HCEC 1CT (cell line): ENCODE results near the gene ADNP.
"Not testable (repeated sequence)": the region's sequence is repeated elsewhere in the genome, so short reads cannot be mapped to it uniquely, and the experiment has no call there.

ENCODE experiments used
- DNase-seq: peaks from one replicate; pipeline ENCODE4 v3.0.0-alpha.2; 2017

Gene ADNP

DNA sequence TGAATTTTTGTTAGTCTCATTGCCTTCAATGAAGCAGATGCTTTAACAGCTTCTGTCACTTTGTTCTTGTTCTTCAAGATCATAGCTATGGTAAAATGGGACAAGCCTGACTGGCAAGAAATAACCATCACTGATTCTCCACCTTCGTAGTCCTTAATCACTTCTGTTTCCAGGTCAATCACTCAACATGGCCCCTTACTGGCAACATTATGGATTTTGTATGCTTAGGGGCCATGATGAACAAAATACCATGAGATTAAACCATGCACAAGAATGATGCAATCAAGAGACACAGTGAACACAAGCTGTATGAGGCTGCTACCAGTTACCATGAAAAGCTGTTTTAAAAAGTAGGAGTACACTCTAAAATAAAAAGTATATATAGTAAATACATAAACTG, 32.8 kb downstream of the ADNP start:
- no peak for DNase-seq

DNA sequence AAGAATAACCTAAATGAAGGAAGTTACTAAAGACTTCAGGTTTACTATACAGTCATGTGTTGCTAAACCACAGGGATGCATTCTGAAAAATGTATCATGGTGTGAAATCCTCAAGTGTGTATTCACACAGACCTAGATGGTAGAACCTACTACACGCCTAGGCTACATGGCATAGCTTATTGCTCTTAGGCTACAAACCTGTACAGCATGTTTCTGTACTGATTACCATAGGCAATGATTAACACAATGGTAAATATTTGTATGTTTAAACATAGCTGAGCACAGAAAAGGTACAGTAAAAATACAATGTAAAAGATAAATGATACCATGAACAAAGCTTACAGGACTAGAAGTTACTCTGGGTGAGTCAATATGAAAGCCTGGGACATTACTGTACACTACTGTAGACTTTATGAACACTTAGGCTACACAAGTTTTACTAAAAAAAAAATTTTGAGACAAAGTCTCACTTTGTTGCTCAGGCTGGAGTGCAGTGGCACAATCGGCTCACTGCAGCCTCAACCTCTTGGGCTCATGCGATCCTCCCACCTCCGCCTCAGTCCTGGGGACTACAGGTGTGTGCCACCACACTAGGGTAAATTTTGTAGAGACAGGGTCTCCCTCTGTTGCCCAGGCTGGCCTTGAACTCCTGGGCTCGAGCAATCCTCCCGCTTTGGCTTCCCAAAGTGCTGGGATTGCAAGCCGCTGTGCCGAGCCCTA, 36.0 kb downstream of the ADNP start:
- no peak for DNase-seq

DNA sequence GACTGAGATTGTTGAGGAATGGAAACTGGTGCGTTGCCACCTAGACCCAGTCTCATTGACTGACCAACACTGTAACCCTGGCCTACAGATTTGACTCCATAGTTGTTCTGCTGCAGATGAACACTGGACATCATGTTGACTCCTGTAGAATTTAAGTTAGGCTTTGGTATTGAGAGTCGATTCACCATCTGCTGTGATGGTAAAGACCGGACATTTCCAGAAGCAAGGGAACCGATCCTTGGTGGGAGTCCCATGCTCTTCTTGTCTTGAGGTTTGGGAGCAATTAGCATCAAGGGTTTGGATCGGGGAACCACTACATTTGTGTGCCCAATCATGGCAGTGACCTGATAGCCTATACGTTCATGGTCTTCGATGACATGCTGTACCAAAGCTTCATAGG, 37.6 kb downstream of the ADNP start:
- DNase-seq: no peak

DNA sequence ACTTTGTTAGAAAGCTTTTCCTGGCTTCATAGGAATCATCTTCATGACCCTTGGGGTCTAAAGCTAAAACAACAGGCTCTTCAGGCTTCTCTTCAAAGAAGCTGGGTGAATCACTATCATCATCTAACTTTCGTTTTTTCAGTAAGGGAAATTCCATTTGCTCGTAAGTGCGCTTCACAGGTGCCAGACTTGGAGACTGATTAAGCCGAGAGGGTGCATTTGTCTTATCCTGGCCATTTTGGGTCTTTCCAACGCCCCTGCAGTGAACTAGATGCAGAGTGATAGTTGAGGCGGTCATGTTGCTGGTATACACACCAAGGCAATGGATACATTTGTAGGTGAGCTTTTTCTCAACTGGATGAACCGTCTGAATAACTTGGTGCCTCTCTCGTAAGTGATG, 38.8 kb downstream of the ADNP start:
- DNase-seq: no peak

DNA sequence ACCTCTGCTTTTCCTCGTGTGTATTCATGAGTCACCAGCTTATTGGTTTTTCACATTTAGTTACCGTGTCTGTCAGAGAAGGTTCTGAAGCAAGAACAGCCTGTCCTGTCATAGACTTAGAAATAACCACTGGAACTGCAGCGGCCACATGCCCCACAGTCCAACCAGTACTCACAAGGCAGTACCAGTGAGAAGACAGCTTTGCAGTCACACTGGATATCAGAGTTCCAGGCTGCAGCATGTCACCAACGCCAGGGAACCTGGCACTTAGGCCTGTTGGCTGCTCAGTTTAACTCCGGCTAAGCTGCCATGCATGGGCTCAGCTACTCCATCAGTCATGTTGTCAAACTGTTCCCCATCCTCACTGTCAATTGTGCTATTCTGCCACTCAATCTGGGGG, 40.1 kb downstream of the ADNP start:
- DNase-seq: no peak

DNA sequence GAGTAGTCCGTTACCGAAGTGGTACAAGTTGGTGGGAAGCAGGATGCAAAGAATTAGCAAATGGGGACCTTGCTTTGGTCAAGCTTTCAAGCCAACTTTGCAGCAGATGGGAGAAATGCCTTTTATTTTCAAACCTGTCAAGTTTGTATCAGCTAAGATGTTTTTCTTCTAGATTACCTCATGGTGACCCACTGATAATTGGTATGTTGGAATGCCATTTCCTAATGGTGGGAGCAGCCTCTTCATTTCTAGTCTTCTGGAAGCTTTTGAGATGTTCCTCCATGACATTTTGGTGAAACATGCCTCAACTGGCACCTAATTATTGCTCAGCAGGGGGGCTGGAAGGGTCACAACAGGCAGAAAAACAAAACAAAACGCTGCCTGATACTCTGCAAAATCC, 43.7 kb downstream of the ADNP start:
- no peak for DNase-seq

DNA sequence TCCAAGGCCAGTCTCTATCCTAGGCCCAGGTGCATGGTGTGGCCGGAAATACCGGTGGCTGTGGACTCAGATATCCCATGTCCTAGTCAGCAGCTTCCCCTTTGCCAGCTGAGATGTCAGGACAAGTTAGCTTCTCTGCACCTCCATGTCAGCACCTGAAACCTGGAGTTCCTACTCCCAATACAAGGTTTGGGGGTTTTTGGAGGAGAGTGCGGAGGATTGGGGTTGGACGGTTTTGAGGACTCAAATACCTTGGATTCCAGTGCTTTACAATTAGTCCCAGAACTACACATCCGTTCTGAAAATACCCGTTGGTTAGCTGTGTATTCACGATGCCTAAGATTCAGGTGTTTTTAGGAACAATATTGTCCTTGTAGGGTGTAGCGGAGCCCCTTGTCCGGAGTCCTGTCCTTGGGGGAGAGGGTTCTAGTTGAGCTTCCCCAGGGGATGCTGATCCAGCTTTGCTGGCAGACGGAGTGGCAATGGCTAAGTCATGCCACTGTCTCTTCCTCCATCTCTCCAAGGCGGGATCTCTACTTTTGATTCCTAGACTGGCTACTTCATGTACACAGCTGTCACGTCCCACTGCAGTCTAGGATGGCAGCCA, 45.0 kb downstream of the ADNP start:
- DNase-seq: no peak

DNA sequence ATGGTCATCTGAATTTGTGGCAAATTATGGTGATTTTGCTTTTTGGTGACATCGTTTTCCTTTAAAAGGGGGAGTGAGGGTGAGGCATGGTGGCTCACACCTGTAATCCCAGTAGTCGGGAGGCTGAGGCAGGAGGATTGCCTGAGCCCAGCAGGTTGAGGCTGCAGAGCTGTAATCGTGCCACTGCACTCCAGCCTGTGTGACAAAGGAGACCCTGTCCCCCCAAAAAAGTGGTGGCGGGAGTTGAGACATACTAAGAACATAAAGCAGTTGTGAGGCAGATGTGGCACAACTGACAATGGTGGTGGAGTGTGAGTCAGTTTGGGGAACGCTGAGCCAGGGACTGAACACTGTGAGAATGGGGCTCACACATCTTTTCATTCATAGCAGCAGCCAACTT, 45.5 kb downstream of the ADNP start:
- no peak for DNase-seq

DNA sequence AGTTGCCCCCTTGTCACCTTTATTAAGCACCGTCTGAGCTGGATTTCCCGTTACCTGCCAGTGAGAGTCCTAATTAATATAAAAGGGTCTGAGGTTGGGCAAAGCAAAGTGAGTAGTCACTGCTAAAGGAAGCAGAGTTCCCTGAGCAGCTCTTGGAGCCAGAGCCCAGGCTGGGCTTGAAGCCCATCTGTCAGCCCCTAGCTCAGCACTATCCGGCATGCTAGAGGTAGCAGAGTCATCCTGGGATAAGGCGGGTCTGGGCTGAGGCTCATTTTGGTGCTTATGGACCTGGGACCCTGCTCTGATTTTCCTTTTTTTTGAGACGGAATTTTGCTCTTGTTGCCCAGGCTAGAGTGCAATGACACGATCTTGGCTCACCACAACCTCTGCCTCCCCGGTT, 46.2 kb downstream of the ADNP start:
- DNase-seq: no peak

DNA sequence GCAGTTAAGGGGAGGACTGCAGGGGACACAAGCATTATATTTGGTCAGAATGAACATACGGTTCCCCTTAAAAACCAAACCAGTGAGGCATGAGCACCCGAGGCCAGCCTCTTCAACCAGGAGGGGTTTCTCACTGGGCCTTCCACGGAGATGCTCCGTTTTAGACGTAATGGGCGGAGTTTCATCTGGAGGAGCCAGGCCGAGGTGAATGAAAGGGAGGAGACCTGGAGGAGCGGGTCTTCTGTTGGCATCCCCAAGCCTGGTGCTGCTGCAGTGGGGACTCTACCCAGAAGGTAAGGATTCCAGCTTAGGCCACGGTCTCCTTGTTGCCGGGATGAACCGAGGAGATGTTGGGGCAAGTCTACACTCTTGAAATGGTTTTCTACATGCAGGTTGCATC, 47.4 kb downstream of the ADNP start:
- no peak for DNase-seq

DNA sequence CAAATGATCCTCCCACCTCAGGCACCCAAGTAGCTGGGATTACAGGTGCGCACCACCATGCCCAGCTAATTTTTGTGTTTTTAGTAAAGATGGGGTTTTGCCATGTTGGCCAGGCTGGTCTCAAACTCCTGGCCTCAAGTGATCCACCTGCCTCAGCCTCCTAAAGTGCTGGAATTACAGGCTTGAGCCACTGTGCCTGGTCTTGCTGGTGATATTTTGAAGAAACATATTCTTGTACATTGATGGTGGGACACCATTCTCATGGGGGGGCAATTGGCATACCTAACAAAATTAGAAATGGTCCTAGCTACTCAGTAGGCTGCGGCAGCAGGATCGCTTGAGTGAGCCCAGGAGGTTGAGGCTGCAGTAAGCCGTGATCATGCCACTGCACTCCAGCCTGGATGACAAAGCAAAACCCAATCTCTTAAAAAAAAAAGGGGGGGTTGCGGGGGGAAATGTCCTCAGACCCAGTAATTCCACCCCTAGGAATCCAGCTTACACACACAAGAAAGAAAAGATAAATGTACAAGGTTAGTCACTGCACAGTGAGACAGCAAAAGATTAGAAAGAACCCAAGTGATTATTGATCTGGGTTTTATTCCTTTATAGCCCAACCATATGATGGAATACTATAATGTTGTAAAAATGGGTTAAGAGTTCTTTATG, 49.3 kb downstream of the ADNP start:
- not testable (repeated sequence) for DNase-seq

DNA sequence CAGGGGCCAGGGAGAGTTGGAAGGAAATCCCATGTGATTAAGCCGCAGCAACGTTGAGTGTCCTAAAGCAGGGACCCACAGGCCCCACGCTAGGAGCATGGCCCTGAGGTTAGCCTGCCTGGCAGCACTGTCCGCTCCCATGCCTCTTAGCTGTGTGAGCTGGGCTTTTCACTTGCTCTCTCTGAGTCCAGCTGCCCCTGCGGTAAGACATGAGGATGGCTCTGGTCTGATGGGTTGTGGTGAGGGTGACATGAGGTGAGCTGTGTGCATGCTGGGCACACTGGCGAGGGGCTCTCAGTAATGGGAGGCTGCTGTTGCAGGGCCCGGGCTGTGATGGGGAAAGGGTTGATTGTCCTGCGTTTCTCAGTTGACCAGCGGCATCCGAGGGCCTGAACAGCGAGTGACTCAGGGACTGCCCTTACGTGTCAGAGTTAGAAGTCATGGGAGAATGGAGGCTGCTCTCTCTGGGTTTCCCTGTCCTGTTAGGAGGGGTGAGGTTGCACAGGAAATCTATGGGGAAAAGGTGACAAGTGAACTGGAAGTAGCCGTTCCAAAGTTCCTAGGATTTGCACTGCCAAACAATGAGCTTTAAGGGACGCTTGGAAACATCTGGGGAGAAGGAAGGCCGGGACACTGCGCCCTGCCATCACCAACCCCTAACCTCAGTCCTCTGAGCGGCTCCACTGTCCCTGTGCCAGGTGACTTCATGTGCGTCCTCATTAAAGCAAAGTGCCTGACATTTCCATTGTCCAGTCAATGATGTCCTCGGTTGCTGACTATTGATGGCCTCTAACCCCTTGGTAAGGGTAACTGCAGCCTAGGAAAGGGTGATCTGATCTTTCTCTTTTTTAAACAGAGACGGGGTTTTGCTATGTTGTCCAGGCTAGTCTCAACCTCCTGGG, 51.3 kb downstream of the ADNP start:
- no peak for DNase-seq

DNA sequence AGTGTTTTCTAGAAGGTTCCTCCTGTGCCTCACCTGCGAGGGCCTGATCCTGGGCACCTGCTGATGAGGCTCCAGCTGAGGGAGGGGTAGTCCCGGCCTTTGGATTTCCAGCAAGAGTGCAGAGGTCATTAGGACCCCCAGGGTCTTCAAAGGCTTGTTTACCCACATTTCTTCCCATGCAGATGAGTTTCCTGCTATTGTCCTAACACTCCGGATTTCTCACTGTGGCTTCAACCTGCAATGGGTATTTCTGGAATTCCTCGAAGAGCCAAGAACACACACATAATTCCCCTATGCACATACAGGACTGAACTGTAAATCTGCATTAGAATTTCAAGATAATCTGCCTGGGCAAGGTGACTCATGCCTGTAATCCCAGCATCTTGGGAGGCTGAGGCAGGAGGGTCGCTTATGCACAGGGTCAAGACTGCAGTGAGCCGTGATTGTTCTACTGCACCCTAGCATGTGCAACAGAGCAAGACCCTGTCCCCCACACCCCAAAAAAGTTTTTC, 53.9 kb downstream of the ADNP start:
- DNase-seq: no peak

DNA sequence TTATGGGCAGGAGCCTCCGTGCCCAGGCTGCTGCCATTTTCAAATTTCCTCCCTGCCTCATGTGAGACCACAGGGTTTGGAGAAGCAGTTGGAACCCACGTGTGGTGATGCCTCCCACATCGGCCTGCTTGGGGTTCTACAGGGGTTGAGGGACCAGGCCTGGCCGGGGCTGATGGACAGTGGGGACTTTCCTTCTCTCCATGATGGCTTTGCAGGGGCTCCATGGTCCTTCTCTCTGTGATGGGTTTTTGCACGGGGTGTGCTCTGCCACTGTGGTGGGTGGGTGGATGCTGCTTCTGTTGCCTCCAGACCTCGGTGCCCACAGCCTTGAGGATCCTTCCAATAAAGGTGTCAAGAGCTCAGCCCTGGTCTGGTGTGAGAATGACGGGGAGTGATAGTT, 54.4 kb downstream of the ADNP start:
- DNase-seq: no peak

DNA sequence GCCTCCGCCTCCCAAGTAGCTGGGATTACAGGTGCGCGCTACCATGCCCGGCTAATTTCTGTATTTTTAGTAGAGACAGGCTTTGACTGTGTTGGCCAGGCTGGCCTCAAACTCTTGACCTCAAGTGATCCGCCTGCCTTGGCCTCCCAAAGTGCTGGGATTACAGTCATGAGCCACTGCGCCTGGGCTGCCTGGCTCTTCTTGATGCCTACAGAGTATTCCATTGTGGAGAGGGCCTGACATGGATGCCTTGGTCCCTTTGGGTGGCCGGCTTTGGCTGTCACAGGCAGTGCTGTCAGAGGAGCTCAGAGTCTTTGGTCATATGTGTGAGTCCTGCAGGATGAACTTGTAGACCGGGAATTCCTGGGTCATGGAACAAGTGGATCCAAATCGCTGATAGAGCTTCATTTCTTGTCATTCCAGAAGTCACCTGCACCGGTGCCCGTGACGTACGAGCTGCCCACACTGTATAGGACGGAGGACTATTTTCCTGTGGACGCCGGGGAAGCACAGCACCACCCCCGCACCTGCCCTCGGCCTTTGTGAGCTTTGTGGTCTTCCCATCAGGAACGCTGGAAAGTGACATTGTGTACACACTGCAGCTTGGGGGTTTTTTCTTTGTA, 55.1 kb downstream of the ADNP start:
- no peak for DNase-seq

DNA sequence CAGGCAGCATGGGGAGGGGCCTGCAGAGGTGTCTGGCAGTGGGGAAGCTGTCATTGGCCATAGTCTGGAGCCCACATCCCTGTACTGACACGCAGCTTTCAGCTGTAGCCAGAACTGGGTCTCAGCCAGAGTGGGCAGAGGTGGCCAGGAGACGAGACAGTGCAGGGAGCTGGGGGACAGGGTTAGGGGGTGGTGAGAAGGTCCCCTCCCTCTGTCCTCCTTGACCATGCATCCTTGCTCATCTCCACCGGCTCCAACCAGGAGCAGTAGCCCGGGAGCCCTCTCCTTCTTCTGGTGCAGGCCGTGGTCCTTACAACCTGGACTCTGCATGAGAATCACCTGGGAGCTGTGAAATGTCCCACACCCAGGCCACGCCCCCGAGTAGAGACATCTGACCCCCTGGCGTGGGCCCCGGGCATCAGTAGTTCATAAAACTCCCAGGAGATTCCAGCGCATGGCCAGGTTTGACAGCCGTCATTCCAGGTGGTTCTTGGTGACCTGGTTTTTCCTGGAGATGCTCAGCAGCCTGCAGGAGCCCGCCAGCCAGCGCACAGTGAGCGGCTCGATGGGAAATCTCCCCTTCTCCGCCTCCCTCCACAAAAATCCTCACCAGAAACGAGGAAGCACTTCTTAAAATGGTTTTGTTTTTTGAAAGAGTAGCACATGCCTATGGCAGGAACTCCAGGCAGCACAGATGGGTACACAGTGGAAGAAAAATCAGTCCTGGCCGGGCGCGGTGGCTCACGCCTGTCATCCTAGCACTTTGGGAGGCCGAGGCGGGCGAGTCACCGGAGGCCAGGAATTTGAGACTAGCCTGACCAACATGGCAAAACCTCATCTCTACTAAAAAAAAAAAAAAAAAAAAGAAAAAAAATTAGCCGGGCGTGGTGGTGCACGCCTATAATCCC, 56.2 kb downstream of the ADNP start:
- no peak for DNase-seq

DNA sequence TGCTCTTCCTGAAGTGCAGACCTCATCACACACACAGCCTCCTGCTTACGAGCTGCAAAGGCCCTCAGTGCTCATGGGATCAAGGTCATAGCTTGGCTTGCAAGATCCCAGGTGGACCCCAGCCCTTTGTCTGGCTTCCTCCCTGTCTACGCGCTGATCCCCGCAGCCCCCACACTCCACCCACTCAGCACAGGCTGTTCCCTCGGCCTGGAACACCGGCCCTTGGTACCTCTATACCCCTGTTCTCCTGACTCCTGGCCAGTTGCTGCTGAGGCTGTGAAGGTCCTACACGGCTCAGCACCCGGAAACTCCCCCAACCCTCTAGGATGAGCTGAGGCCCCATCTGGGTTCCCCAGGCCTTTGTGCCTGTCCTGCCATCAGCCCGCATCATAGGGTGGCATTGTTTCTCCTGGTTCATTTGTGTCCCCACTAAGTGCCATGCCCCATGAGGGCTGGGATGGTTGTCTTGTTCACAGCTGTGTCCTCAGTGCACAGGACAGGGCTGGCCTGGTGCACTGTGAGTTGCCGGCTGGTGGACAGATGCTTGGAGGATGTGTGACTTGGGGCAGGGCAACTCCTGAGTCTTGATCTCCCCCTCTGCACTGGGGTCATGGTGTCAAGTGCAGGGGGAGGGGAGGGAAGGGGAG, 57.0 kb downstream of the ADNP start:
- DNase-seq: no peak

DNA sequence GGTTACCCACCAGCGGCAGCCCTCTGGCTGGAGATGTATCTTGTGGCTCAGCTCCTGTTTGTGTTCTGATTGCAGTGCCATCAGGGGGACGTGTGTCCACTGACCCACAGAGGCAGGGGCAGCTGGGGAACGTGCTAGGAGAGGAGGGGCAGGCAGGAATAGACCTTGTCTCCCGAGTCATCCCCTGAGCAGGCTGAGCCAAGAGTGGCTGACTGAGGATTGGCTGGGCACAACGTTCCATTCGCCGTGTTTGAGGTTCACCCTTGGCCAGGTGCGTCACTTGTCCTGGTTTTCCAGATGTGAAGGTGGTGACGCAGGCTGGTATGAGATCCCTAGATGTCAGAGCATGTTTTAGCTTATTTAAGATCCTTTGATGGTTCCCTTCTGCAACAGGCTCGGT, 57.7 kb downstream of the ADNP start:
- DNase-seq: no peak

DNA sequence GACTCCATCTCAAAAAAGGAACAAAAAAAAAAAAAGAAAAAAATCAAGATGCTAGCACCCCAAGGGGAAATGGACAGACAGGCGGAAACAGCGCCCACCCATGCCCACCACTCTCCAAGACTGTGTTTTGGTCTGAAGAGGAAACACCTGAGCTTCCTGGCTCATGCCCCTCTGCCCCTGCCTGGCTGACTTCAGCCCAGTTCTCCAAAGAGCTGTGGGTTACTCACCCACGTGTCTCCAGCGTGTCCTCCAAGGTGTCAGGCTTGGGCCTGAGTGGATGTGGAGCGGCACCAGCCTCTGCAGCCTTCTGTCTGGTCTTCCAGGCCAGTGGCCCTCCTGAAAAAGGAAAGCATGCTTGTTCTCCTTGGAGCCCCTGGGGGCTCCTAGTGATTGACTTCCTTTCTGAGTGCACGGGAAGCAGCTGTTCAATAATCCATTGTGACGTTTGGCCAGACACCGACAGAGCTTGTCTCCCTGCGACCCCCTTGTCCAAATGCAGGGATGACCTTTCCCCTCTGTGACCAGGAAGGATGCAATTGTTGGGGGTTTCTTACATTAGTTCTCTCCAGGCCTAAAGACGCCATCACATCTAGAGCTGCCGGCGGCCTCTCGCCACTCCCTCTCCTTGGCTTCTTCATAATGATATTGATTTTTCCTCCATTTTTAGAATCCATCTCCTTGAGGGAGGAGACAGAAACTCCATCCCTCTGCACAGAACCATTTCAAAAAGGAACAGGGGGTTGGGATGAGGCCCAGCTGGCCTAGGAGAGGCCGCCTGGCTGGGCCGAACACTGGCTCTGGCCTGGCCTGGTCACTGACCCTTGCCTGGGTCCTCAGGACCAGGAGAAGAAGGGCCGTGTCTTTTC, 58.4 kb downstream of the ADNP start:
- no peak for DNase-seq

DNA sequence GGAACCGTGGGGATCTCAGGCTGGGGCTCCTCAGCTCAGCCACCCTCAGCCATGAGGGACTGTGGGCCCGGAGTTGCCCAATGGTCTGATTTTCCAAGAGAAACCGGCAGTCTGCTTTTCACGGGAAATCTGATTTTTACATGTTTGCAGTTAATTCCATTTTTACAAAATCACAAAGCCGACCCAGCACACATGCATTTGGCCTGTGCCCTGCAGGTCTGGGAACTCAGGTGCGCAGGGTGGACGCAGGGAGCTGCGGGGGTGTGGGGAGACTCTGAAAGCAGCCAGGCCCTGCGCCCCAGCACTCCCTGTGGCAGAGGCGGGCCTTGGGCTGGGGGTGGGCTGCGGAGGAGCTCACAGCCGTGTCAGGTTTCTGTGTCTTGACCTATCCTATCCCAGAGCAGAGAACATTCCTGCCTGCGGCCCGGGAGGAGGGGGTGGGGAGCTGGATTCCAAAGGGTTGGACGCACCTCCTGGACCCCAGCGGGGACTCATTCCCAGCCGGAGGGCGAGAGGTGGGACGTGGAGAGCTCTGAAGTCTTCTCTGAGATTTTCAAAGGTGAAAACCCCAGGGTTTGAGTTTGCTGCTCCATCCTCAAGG, 60.6 kb downstream of the ADNP start:
- DNase-seq: no peak
